ENCODE measurements around the gene COL16A1.

DNA sequence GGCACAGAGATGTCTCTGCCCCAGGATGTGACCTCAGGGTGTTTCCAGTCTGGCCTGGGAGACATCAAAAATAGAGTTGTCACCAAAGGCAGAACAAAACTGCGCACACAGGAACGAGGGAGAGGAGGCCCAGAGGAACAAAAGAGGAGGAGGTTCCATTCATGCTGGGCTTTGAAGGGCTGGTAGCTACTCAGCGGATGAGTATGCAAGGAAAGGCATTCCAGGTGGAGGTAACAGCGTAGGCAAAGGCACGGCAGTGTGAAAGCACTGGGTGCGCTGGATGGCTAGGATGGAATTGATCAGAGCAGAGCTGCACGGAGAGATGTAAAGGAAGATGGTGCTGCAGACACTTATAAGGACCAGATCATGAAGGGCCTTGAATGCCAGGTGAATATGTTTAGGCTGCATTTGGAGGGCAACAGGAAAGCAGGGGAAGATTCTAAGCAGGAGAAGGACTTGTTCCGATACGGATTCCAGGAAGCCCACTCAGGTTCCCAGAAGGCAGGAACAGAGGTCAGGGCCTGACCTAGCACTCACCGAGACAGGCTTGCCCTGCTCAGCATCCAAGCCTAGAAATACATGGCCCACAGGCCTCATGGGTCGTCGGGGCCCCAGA, 6.3 kb downstream of the COL16A1 start:
- TF ChIP-seq, protein P1, sequence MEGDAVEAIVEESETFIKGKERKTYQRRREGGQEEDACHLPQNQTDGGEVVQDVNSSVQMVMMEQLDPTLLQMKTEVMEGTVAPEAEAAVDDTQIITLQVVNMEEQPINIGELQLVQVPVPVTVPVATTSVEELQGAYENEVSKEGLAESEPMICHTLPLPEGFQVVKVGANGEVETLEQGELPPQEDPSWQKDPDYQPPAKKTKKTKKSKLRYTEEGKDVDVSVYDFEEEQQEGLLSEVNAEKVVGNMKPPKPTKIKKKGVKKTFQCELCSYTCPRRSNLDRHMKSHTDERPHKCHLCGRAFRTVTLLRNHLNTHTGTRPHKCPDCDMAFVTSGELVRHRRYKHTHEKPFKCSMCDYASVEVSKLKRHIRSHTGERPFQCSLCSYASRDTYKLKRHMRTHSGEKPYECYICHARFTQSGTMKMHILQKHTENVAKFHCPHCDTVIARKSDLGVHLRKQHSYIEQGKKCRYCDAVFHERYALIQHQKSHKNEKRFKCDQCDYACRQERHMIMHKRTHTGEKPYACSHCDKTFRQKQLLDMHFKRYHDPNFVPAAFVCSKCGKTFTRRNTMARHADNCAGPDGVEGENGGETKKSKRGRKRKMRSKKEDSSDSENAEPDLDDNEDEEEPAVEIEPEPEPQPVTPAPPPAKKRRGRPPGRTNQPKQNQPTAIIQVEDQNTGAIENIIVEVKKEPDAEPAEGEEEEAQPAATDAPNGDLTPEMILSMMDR (IDR thresholded peaks at IDR 0.05; ENCODE audit: poor library complexity), result no peak
- no peak for TF ChIP-seq EZH2 (IDR thresholded peaks at IDR 0.05; ENCODE audit: borderline replicate concordance)
- TF ChIP-seq EZH2phosphoT487 (IDR thresholded peaks at IDR 0.05; ENCODE audit: low read depth, severe bottlenecking, unreplicated experiment), result no peak

Data from hepatocyte (in vitro differentiated cells).